Ectodermal cell (in vitro differentiated cells): ENCODE data around the gene CEACAM6.

ENCODE experiments used
- H3K27ac ChIP-seq: 2 replicates; pipeline ENCODE4 v1.7.0; 2013; ENCODE audit warnings: mild to moderate bottlenecking, low read depth, low read length; ENCODE audit not compliant: insufficient read depth, poor library complexity, severe bottlenecking
- H3K27me3 ChIP-seq: 2 replicates; pipeline ENCODE4 v1.7.0; 2013; ENCODE audit warnings: mild to moderate bottlenecking, low read length; ENCODE audit not compliant: insufficient read depth, control insufficient read depth, poor library complexity, severe bottlenecking
- H3K36me3 ChIP-seq: one replicate; pipeline ENCODE4 v1.7.0; 2013; ENCODE audit warnings: low read length; ENCODE audit not compliant: control insufficient read depth, insufficient read depth
- H3K4me1 ChIP-seq: one replicate; pipeline ENCODE4 v1.7.0; 2013; ENCODE audit warnings: low read length; ENCODE audit not compliant: control insufficient read depth, insufficient read depth
- H3K4me3 ChIP-seq: 2 replicates; pipeline ENCODE4 v1.7.0; 2013; ENCODE audit warnings: low read depth, low read length, control low read depth; ENCODE audit not compliant: insufficient read depth
- H3K9me3 ChIP-seq: 2 replicates; pipeline ENCODE4 v1.7.0; 2013; ENCODE audit warnings: mild to moderate bottlenecking, low read length, moderate library complexity; ENCODE audit not compliant: control insufficient read depth
- WGBS, 2 experiments: methylation state at CpG; one replicate each; pipeline ENCODE4 v1.1.7; 2013; ENCODE audit warnings: missing lambda C conversion rate in 2 of 2; 5-methylcytosine and 5-hydroxymethylcytosine counted together

The CEACAM6 gene

GRCh38 chr19:41792513-41793413, 37.4 kb downstream of the CEACAM6 start:
- H3K4me3 ChIP-seq, result no peak overlapping the region
- 32% methylated on average over 21 to 22 of the region's 22 CpGs for WGBS, 2 experiments
- no peaks in the 10 kb centered on the region for H3K9me3 ChIP-seq
- no peaks in the 10 kb centered on the region for H3K4me1 ChIP-seq
- no peak overlapping the region for H3K27ac ChIP-seq
- peaks cover 21% of the 10 kb centered on the region for H3K27me3 ChIP-seq
- no peaks in the 10 kb centered on the region for H3K36me3 ChIP-seq

DNA sequence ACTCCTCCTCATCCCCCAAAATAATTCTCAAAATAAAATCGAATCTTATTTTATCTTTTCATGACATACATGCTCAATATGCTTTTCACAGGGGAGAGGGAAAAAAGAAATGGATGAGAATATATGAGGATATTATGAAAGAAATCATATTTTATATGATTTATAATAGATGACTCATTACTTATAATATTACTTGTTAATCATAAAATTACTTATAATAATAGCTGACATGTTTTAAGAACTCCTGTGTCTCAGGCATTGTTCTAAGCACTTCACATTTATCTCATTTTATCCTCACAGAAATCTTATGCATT, 38.0 kb downstream of the CEACAM6 start:
- Histone ChIP-seq H3K36me3 (no peaks in the 10 kb centered on the region), H3K27ac (no peak overlapping the region), H3K27me3 (peaks cover 19% of the 10 kb centered on the region), H3K9me3 (no peaks in the 10 kb centered on the region), H3K4me1 (no peaks in the 10 kb centered on the region), H3K4me3 (no peak overlapping the region)
- WGBS, 2 experiments, result no CpG with 5 or more reads among the region's 1 CpG

DNA sequence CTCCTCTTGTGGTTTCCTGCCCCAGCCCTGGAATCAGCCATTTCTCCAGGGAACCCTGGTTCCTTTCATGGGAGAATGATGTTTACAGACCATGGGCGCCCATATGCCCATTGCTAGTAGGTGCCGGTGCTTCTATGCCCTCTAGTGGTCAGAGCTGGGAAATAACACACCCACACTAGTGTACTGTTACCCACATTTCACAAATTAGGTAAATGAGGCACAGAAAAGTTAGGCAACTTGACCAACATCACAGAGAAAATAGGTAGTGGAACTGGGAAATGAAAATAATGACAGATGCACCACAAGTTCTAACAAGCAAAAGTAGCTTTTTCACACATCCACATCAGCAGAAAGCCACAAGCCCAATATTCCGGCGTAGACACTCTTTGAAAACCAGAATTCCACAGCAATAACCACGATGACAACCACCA, 39.7 kb downstream of the CEACAM6 start:
- H3K36me3 ChIP-seq, result no peaks in the 10 kb centered on the region
- no peak overlapping the region for H3K4me3 ChIP-seq
- 59 to 61% methylated on average over 4 of the region's 5 CpGs for WGBS, 2 experiments
- H3K4me1 ChIP-seq, result no peaks in the 10 kb centered on the region
- peaks cover 19% of the 10 kb centered on the region for H3K27me3 ChIP-seq
- no peak overlapping the region for H3K27ac ChIP-seq
- no peaks in the 10 kb centered on the region for H3K9me3 ChIP-seq

DNA sequence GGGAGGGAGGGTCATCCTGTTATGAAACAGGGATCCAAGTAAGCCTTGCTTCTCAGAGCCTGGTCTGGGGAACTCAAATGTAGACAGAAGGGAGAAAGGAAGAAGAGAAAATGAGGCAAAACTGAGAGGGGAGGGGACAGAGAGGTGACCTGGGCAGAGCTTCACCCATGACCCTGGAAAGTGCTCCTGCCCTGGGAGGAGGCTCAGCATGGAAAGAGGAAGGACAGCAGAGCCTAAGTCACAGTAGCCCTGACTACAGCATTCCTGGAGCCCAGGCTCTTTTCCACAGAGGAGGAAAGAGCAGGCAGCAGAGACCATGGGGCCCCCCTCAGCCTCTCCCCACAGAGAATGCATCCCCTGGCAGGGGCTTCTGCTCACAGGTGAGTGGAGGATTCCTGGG, 41.0 kb downstream of the CEACAM6 start, which contains the start of gene CEACAM3:
Gene CEACAM3, plus strand, starts transcription at position 226 of the 400 bp plus-strand sequence. Its CDS starts 91 bp downstream, at position 317.
- no peaks in the 10 kb centered on the region for H3K9me3 ChIP-seq
- H3K27ac ChIP-seq, result no peak within 1 kb of the TSS
- no peaks in the 10 kb centered on the region for H3K36me3 ChIP-seq
- H3K4me3 ChIP-seq, result no peak within 1 kb of the TSS
- peaks cover 16% of the 10 kb centered on the region for H3K27me3 ChIP-seq
- H3K4me1 ChIP-seq, result no peaks in the 10 kb centered on the region

DNA sequence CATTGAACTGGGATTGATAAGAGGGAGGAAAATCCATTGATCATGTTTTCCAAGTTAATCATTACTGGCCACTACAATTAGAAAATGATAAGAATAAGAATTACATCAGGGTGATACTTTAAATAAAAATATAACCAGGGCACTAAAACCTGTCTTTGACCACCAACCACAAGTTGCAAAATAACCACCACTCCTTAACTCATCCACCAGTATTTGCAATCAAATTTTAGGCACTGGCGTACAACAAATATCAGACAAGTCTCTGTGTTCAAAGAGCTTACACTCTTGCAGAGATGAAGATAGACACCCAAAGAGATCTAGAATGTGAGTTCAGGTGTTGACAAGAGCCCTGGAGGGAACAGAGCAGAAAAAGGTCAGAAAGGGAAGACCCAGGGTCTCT, 41.6 kb downstream of the CEACAM6 start:
- H3K27me3 ChIP-seq, result peaks cover 15% of the 10 kb centered on the region
- no peaks in the 10 kb centered on the region for H3K4me1 ChIP-seq
- no peaks in the 10 kb centered on the region for H3K36me3 ChIP-seq
- H3K4me3 ChIP-seq, result no peak overlapping the region
- no peak overlapping the region for H3K27ac ChIP-seq
- 83 to 92% methylated on average over 1 of the region's 1 CpG for whole genome bisulfite sequencing, 2 experiments
- no peaks in the 10 kb centered on the region for H3K9me3 ChIP-seq

DNA sequence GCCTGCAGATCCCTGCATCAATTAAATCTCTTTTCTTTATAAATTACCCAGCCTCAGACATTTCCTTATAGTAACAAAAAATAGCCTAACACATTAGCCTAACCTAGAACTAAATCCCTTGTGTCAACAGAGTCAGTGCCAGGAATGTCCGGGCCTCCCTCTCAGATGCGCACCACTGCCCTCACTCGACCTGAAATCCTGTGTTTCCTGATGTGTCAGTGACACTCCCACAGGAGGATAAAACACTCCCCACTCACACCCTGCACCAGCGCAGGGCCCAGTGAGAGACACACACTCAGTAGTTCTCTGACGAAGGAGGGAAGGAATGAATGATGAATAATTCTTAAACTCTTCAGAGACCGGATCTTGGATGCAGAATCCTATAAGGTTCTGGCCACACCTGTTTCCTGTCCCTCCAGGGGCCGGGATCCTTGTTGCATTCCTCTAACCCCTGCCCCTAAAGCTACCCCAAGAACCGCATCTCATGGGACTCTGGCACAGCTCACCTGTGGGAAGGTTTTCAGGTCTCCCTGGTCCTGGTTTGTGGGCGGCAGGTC, 44.2 kb downstream of the CEACAM6 start:
- WGBS, 2 experiments, result 84 to 88% methylated on average over 8 to 9 of the region's 9 CpGs
- H3K4me3 ChIP-seq, result no peak overlapping the region
- H3K27me3 ChIP-seq, result peaks cover 3% of the 10 kb centered on the region

DNA sequence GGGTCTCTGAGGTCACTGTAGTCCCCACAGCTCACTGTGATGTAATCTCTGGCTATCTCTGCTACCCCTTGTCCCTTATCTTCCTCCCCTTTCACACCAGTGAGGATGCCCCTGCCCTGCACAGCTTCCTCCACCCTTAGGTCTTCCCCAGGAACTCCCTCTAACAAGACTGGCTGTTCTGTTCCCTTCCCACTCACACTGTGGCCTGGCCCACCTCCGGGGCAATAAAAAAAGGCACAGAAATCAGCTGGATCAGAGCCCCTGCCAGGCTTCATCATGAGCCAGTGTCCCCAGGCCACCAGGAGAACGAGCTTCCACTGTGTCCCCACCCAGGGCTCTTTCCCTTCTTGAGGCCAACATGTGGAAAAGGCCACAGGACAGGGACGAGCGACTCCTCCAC, 45.7 kb downstream of the CEACAM6 start:
- no peaks in the 10 kb centered on the region for H3K36me3 ChIP-seq
- no peaks in the 10 kb centered on the region for H3K9me3 ChIP-seq
- H3K4me3 ChIP-seq, result no peak overlapping the region
- H3K27me3 ChIP-seq, result no peaks in the 10 kb centered on the region
- peaks cover 6% of the 10 kb centered on the region for H3K4me1 ChIP-seq
- H3K27ac ChIP-seq, result no peak overlapping the region
- WGBS, 2 experiments, result 89% methylated on average over 4 of the region's 4 CpGs

More for the DNA sequence above, 44.2 kb downstream of the CEACAM6 start:
- Histone ChIP-seq H3K9me3 (no peaks in the 10 kb centered on the region), H3K36me3 (no peaks in the 10 kb centered on the region), H3K4me1 (peaks cover 6% of the 10 kb centered on the region), H3K27ac (no peak overlapping the region)

GRCh38 chr19:41801792-41802211, 46.5 kb downstream of the CEACAM6 start:
- Histone ChIP-seq H3K36me3 (no peaks in the 10 kb centered on the region), H3K4me1 (peaks cover 6% of the 10 kb centered on the region), H3K27ac (peak overlapping the region; percentile 59), H3K9me3 (no peaks in the 10 kb centered on the region), H3K4me3 (no peak overlapping the region), H3K27me3 (no peaks in the 10 kb centered on the region)
- WGBS, 2 experiments, result 65 to 68% methylated on average over 2 of the region's 2 CpGs

GRCh38 chr19:41802770-41803169, 47.4 kb downstream of the CEACAM6 start:
- H3K4me3 ChIP-seq, result no peak overlapping the region
- WGBS, 2 experiments, result 88 to 89% methylated on average over 2 of the region's 2 CpGs

GRCh38 chr19:41804336-41804735, 49.0 kb downstream of the CEACAM6 start:
- 95 to 96% methylated on average over 3 of the region's 3 CpGs for WGBS, 2 experiments
- no peaks in the 10 kb centered on the region for H3K9me3 ChIP-seq
- H3K27ac ChIP-seq, result no peak overlapping the region
- no peak overlapping the region for H3K4me3 ChIP-seq
- no peaks in the 10 kb centered on the region for H3K27me3 ChIP-seq
- H3K4me1 ChIP-seq, result peaks cover 6% of the 10 kb centered on the region
- H3K36me3 ChIP-seq, result no peaks in the 10 kb centered on the region

More at GRCh38 chr19:41802770-41803169, 47.4 kb downstream of the CEACAM6 start:
- no peaks in the 10 kb centered on the region for H3K27me3 ChIP-seq
- no peaks in the 10 kb centered on the region for H3K36me3 ChIP-seq
- peak overlapping the region; percentile 59 for H3K27ac ChIP-seq
- H3K4me1 ChIP-seq, result peaks cover 6% of the 10 kb centered on the region
- H3K9me3 ChIP-seq, result no peaks in the 10 kb centered on the region
